Measurements from ENCODE around the gene EP400. TPM values are rescaled to one million over a fixed set of nuclear protein-coding genes. Genes with fewer than 3 reads are reported as not detected.

Gene EP400
- total RNA-seq, 1 donor from 2014 or later, result 55.2 TPM

DNA sequence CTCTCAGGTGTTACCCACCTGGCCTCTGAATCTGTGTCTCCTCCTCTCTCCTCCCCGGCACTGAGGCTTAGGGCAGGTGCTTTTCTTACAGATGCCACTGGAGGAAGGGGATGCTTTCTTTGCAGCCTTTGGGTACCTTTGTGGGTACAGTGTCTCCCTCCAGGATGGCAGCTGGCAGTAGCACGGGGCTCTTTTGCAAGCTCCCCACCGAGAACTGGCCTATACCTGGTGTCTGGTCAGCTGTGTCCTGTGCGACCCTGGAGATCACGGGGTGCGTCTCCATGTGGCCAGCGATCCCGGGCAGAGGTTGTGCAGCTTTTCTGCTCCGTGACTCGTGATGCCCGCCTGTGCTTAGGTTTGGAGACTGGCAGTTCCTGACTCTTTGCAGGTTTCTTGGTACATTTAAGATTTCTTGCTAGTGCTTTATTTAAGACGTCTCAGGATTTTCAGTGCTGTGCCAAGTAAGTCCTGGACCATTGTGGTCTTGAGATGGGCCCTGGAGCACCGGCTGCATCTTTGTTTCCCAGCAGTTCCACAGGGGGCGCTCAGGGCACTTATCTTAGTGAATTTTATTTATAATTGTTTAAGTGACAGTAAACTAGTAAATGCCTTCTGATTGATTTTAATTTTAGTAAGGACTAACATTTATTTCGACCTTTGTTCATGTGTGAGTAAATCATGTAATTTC lies 125.4 kb downstream of the EP400 start:
- DNase-seq (ENCODE audit: extremely low spot score, unreplicated experiment), result no peak
- TF ChIP-seq, protein P1, sequence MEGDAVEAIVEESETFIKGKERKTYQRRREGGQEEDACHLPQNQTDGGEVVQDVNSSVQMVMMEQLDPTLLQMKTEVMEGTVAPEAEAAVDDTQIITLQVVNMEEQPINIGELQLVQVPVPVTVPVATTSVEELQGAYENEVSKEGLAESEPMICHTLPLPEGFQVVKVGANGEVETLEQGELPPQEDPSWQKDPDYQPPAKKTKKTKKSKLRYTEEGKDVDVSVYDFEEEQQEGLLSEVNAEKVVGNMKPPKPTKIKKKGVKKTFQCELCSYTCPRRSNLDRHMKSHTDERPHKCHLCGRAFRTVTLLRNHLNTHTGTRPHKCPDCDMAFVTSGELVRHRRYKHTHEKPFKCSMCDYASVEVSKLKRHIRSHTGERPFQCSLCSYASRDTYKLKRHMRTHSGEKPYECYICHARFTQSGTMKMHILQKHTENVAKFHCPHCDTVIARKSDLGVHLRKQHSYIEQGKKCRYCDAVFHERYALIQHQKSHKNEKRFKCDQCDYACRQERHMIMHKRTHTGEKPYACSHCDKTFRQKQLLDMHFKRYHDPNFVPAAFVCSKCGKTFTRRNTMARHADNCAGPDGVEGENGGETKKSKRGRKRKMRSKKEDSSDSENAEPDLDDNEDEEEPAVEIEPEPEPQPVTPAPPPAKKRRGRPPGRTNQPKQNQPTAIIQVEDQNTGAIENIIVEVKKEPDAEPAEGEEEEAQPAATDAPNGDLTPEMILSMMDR (conservative IDR thresholded peaks at IDR 0.05), result peak; percentile 56
- Mint-ChIP-seq H3K4me1 (ENCODE audit: unreplicated experiment) (no peaks in the 10 kb centered on the region), H3K36me3 (peaks cover 9% of the 10 kb centered on the region), H3K27me3 (no peaks in the 10 kb centered on the region), H3K4me3 (no peak overlapping the region), H3K9me3 (no peaks in the 10 kb centered on the region), H3K27ac (no peak overlapping the region)

DNA sequence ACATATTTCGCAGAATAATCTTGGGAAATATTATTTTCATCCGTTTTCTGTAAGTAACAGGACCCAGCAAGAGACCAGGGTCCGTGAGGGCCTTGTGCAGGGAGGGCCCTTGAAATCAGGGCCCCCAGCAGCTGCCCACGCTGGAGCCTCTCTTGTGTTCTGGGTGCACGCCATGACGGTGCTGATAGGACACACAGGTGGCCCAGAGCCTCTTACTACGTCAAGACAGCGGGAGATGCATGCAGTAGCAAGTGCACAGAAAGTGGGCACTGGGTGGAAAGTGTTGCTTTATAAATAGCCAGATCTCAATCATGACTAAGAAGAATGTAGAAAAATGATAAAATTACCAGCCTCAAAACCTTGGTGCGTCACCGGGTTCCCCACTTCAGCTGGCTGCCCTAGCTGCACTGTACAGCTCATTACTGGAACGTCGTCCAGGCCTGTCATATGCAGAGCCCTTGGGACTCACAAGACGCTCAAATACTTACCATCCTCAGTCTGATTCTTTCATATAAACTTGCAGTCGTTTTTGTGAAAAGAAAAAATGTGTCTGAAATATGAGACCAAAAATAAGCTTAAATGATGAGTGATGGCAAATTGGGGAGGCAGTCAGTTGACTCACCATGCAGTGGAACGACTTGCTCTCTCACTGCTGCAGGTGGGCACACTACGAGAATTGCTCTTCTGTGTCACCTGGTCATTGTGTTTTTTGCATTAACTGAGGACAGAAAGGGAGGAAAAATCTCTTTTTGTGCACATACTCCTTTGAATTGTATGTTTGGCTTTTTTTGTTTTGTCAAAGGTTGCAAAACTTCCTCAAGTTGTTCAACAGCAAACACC lies 126.2 kb downstream of the EP400 start:
- Mint-ChIP-seq H3K36me3 (peaks cover 9% of the 10 kb centered on the region), H3K27ac (no peak overlapping the region), H3K27me3 (no peaks in the 10 kb centered on the region), H3K4me1 (ENCODE audit: unreplicated experiment) (no peaks in the 10 kb centered on the region), H3K4me3 (no peak overlapping the region), H3K9me3 (no peaks in the 10 kb centered on the region)
- TF ChIP-seq, protein P1 (conservative IDR thresholded peaks at IDR 0.05), result no peak
- no peak for DNase-seq (ENCODE audit: extremely low spot score, unreplicated experiment)

GRCh38 chr12:132076711-132077110 lies 127.0 kb downstream of the EP400 start:
- no peaks in the 10 kb centered on the region for H3K27me3 Mint-ChIP-seq
- no peaks in the 10 kb centered on the region for H3K4me1 Mint-ChIP-seq (ENCODE audit: unreplicated experiment)
- no peak overlapping the region for H3K4me3 Mint-ChIP-seq
- no peak overlapping the region for H3K27ac Mint-ChIP-seq
- TF ChIP-seq, protein P1 (conservative IDR thresholded peaks at IDR 0.05), result no peak
- H3K36me3 Mint-ChIP-seq, result peaks cover 9% of the 10 kb centered on the region
- no peak for DNase-seq (ENCODE audit: extremely low spot score, unreplicated experiment)
- no peaks in the 10 kb centered on the region for H3K9me3 Mint-ChIP-seq

- DNase-seq (ENCODE audit: extremely low spot score, unreplicated experiment), result no peak
- H3K27ac Mint-ChIP-seq, result no peak overlapping the region
- H3K9me3 Mint-ChIP-seq, result no peaks in the 10 kb centered on the region
- H3K4me3 Mint-ChIP-seq, result no peak overlapping the region
- TF ChIP-seq, protein P1 (conservative IDR thresholded peaks at IDR 0.05), result no peak
- peaks cover 9% of the 10 kb centered on the region for H3K36me3 Mint-ChIP-seq
- H3K27me3 Mint-ChIP-seq, result no peaks in the 10 kb centered on the region
- no peaks in the 10 kb centered on the region for H3K4me1 Mint-ChIP-seq (ENCODE audit: unreplicated experiment)
Observed at GRCh38 chr12:132077322-132078100, 127.8 kb downstream of the EP400 start.

DNA sequence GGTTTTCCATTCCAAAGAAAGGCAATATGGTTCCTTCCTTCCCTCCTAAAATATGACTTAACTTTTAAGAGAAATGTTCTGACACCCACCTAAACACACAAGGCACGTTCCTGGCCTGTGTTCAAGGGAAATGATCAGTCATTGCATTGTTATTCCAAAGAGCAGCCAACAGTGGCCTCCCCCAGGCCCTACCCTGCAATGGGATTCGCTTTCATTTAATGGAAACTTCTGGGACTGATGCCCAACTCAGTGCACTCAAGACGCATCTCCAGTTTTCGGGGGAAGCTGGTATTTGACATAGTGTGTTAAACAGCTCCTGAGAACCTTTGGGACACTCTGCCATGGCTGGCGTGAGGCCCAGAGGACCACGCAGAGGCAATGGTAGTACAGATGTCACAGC lies 128.4 kb downstream of the EP400 start:
- Mint-ChIP-seq H3K4me1 (ENCODE audit: unreplicated experiment) (no peaks in the 10 kb centered on the region), H3K4me3 (no peak overlapping the region), H3K27me3 (no peaks in the 10 kb centered on the region), H3K9me3 (no peaks in the 10 kb centered on the region), H3K36me3 (peaks cover 9% of the 10 kb centered on the region), H3K27ac (no peak overlapping the region)
- TF ChIP-seq, protein P1 (conservative IDR thresholded peaks at IDR 0.05), result no peak
- no peak for DNase-seq (ENCODE audit: extremely low spot score, unreplicated experiment)

Data from type B pancreatic cell (in vitro differentiated cells).